Ectodermal cell (in vitro differentiated cells): Measurements from ENCODE around the gene ZNF362.

Source experiments
- H3K27ac ChIP-seq: 2 replicates; pipeline ENCODE4 v1.7.0; 2013; ENCODE audit warnings: mild to moderate bottlenecking, low read depth, low read length; ENCODE audit not compliant: insufficient read depth, poor library complexity, severe bottlenecking
- H3K27me3 ChIP-seq: 2 replicates; pipeline ENCODE4 v1.7.0; 2013; ENCODE audit warnings: mild to moderate bottlenecking, low read length; ENCODE audit not compliant: insufficient read depth, control insufficient read depth, poor library complexity, severe bottlenecking
- H3K36me3 ChIP-seq: one replicate; pipeline ENCODE4 v1.7.0; 2013; ENCODE audit warnings: low read length; ENCODE audit not compliant: control insufficient read depth, insufficient read depth
- H3K4me1 ChIP-seq: one replicate; pipeline ENCODE4 v1.7.0; 2013; ENCODE audit warnings: low read length; ENCODE audit not compliant: control insufficient read depth, insufficient read depth
- H3K4me3 ChIP-seq: 2 replicates; pipeline ENCODE4 v1.7.0; 2013; ENCODE audit warnings: low read depth, low read length, control low read depth; ENCODE audit not compliant: insufficient read depth
- H3K9me3 ChIP-seq: 2 replicates; pipeline ENCODE4 v1.7.0; 2013; ENCODE audit warnings: mild to moderate bottlenecking, low read length, moderate library complexity; ENCODE audit not compliant: control insufficient read depth
- WGBS, 2 experiments: methylation state at CpG; one replicate each; pipeline ENCODE4 v1.1.7; 2013; ENCODE audit warnings: missing lambda C conversion rate in 2 of 2; 5-methylcytosine and 5-hydroxymethylcytosine counted together

ZNF362 gene

GRCh38 chr1:33349778-33350610 lies 93.7 kb downstream of the ZNF362 start:
- H3K9me3 ChIP-seq, result no peaks in the 10 kb centered on the region
- WGBS, 2 experiments, result 1% methylated on average over 104 of the region's 104 CpGs
- no peaks in the 10 kb centered on the region for H3K36me3 ChIP-seq
- peaks cover 12% of the 10 kb centered on the region for H3K27me3 ChIP-seq
- H3K4me3 ChIP-seq, result peak overlapping the region; percentile 80
- H3K27ac ChIP-seq, result peak overlapping the region; percentile 75
- H3K4me1 ChIP-seq, result peaks cover 58% of the 10 kb centered on the region
